Measurements from ENCODE around the gene MSTN.
A peak's percentile ranks its signal among the peaks of the same experiment; 100 is the strongest.

Gene MSTN

DNA sequence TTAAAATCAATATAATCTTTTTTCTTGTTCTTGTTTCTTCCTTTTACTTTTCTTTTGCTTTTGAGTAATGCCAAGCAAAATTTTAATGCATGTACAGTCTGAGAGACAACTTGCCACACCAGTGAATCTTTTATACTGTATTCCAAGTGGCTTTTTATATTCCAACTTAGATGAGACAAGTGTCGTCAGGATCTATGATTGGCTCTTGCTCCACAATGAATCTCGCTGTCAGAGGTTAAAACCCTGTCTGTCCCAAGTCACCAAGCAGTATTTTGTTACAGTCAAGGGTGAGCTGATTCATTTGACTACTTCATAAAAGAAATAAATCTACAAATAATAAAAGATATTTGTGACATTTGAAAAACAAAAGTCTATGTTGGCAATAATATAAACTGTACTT lies at the start of gene MSTN:
Gene MSTN, minus strand, starts transcription at position 129 of the 400 bp plus-strand sequence. CDS start 133 bp downstream, outside the sequence.
- no peak for DNase-seq (ENCODE audit: low read depth)

DNA sequence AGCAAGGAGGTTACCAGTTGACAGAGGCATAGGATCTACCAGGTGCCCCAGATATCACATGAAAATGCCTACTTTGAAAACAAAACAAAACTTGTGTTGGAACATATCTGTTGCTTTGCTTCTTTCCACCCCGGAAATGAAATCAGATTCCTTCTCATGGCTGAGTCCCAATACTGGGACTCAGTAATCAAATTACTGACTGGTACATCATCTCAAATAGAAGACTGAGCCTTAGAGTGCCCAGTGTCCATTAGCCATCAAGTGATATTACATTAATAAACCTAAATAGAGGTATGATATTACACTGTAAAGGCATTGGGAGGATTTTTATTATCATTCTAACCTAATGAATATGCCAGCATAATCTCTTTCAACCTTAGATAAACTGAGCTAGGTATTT lies 48.6 kb upstream of the MSTN start:
- no peak for DNase-seq (ENCODE audit: low read depth)

GRCh38 chr2:190110699-190111098 lies 48.2 kb upstream of the MSTN start:
- no peak for DNase-seq (ENCODE audit: low read depth)

- DNase-seq (ENCODE audit: low read depth) = no peak
Measured at GRCh38 chr2:190110131-190110530, 47.6 kb upstream of the MSTN start.

DNA sequence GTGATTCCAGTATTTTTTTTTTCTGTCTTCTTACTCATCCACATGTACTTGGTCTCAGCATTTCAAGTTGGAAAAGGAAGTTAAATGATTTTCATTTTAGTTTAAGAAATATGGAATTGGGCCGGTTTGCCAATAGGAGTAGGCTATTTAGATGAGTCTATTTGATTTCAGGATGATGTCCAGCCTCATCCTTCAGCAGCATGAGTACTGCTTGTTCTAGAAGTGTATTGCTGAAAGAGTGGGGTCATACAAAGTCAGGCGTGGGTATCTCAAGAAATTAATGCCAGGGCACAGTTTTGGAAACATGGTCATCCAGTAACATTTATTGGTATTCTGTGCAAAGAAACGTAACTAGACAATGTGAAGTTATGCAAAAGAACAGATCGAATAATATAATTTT lies 44.9 kb upstream of the MSTN start:
- DNase-seq (ENCODE audit: low read depth) = no peak

DNA sequence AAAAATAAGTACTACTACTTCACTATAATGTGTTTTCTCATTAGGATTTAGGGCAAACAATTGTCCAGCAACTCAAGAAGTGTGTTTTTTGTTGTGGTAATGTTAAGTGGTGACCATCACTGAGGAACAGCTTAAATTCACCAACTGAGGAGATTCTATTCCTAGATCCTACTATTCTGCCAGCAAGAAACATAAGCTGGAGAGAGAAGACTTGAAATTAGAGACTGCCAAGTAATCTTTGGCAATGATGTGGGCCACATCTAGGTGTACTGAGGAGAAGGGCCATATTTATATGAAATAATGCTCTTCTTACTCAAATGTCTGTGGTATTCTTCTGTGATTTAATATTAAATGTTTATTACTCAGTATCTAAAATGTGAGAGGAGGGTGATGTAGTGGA lies 44.3 kb upstream of the MSTN start:
- DNase-seq (ENCODE audit: low read depth) = no peak

DNA sequence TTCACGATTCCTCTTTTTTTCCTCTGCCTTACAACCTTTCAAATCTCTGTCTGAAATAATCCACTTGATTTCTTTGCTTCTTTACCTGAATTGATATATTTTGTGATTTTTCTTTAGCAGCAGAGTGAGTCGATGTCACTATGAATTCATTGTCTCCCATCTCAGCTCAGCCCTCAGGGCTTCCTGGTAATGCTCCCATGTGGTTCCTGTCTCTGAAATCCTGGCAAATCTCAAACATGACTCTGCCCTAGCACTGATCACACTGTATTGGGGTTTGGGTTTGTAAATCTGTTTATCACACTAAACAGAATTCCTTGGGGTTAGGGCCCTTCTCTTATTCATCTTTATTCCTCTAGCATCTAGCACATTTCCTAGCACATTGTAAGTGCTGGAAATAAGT lies 43.0 kb upstream of the MSTN start:
- DNase-seq (ENCODE audit: low read depth) = no peak

GRCh38 chr2:190103144-190103543 lies 40.6 kb upstream of the MSTN start:
- no peak for DNase-seq (ENCODE audit: low read depth)

DNA sequence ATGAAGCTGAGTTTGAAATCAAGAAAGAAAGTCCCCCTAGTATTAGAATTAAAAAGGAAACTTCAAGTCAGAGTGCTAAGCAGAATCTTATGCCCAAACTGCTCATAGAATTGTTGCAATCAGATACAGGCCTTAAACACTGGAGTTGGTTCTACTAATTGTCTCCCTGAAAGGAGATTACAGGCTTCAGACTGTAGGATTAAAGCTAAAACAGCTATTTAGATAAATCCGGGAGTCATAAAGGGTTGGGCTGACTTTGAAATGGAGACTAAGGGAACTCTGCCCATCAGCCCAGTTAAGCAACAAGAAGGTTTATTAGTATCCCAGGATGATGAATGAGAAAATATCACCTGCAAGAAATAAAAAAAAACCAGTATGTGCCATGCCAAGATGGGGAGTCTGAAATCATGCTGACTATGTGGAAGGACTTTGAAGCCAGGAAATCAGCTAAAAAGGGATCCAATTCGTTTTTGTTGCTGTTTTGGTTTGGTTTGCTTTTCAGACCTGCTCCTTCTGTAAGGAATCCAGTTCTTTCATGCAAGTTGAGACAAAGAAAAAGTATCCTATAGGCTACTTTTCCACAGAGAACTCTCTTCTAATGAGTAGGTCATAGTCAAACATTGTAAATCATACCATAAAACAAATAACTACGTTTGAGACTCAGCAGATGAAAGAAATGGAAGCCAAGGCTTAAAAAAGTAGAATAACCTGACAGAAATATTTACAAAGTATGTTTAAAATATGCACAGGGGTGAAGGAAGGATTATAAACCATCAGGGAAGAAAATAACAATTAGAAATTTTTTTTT lies 37.6 kb upstream of the MSTN start:
- DNase-seq (ENCODE audit: low read depth) = no peak

- DNase-seq (ENCODE audit: low read depth) = no peak
Measured at GRCh38 chr2:190098851-190099250, 36.3 kb upstream of the MSTN start.

- no peak for DNase-seq (ENCODE audit: low read depth)
Measured at GRCh38 chr2:190097115-190097514, 34.6 kb upstream of the MSTN start.

- DNase-seq (ENCODE audit: low read depth) = peak; percentile 48
Measured at GRCh38 chr2:190094316-190094871, 31.9 kb upstream of the MSTN start.

DNA sequence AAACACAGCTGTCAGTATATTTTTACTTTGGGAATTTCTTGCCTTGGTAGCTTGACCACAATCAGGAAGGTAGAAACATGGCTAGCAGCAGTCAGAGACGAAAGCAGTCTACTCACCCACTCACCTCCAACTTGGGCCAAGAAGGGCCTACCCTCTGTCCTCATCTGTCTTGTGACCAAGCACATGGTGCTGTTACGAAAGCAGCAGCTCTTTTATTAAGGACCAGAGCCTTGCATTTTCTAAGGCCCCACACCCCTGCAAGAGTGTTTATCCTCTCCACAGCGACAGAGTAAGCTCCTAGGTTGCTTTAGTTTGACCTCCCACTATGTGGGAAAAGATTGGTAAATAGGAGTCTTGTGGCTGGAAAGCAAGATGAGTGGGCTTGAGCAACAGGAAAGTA lies 31.3 kb upstream of the MSTN start:
- DNase-seq (ENCODE audit: low read depth) = peak; percentile 82

GRCh38 chr2:190090148-190090547 lies 27.6 kb upstream of the MSTN start:
- DNase-seq (ENCODE audit: low read depth) = no peak

DNA sequence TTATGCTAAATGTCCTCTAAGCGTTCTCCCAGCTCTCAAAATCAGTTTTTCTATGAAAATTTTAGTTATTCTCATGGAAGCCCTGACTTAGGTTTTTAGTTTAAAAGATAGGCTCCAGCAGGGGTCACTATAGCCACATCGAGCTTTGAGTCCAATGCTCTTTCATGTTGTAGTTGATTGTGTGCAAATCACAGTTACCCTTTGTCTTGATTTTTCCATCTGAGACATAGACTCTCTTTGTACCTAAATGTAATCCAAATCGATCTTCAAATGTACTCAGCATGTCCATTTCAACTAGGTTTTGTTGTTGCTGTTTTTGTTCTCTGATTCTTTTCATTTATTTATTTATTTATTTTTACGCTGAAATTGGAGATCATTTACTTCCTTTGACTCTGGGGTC lies 26.4 kb upstream of the MSTN start:
- DNase-seq (ENCODE audit: low read depth) = peak; percentile 69

- DNase-seq (ENCODE audit: low read depth) = no peak
Measured at GRCh38 chr2:190084704-190085103, 22.2 kb upstream of the MSTN start.

DNA sequence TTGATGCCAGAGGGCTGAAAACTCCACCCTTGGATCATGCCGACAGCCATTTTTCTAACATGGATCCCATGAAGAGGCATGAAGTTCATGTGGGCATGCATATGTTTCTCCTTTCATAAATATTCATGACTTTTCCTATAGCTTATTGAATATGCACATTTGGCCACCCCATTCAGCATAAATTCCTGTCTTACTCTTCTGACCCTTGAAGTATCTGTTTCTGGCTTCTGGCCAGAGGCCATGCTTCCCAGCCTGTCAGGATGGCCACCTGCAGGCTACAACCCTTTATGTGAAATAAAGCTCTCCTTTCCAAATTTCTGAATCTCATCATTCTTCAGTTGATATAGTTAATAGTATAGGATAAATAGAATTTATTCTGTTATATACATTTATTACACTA lies 19.6 kb upstream of the MSTN start:
- no peak for DNase-seq (ENCODE audit: low read depth)

DNA sequence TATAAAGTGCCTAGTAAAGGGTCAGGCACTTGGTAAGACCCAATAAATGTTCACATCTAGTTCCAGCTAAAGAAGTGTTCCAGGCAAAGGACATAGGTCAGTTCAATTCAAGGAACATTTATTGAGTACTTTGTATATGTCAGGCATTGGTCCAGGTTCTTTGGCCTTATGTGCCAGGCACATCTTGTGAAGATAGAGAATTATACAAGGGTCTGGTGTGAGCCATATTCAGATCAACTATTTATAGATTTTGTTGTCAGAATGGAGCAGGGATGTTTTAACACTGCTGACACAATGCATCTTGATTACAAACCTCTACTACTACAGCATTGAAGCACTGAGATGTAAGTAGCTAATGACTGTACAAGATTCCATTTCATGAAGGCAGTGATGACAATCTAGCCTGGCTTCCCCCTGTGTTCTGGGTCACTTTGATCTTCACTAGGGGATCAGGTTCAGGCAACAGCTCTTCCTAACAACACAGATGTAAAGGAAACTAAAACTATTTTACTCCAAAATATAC lies 18.1 kb upstream of the MSTN start:
- no peak for DNase-seq (ENCODE audit: low read depth)

DNA sequence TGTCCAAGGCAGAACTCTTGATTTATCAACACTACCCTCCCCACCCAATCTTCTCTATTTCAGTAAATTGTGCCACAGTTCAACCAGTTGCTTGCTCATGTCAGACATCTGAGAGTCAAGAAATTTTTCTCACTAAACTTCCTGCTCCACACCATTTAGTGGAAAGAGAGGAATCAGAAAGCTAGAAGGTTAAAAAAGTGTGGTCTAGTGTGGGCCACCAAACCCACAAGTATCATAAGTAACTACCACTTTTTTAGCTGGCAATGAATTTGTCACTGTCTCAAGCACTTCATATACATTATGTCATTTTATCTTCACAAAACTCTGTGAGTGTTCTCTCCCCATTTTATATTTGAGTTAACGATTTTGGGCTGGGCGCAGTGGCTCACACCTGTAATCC lies 16.6 kb upstream of the MSTN start:
- DNase-seq (ENCODE audit: low read depth) = no peak

- DNase-seq (ENCODE audit: low read depth) = no peak
Measured at GRCh38 chr2:190075623-190076022, 13.1 kb upstream of the MSTN start.

DNA sequence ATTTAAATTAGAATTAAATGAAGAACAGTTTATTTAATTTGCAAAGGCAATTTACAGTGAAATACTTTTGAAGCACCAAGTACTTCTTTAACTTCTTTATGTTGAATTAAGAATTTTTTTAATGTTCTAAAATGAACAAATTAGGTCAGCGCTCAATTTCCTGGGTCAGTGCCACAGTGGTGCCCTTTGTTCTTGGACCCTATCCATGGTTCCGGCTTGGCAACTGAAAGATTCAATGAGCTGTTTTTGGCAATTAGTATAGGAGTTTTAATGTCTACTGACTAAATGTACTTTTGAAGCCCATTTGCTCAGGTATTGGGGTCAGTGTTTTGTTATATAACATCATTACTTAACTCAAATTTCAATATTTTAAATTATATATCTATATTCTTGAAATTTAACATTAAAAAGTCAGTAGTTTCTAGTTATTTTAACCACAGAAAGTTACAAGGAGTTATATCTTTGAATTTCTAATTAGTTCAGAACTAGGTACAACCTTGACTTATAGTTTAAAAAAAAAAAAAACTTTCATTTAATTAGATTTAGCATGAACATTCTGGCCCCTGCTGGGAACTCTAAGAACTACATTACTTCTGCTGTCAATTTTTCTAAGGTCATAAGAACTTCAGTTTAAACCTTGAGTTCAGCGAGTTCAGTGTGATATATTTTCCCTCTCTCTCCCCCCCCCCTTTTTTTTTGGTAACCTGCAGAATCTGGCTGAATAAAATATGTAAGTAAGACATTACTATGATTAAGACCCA lies 7.6 kb upstream of the MSTN start:
- peak; percentile 71 for DNase-seq (ENCODE audit: low read depth)

DNA sequence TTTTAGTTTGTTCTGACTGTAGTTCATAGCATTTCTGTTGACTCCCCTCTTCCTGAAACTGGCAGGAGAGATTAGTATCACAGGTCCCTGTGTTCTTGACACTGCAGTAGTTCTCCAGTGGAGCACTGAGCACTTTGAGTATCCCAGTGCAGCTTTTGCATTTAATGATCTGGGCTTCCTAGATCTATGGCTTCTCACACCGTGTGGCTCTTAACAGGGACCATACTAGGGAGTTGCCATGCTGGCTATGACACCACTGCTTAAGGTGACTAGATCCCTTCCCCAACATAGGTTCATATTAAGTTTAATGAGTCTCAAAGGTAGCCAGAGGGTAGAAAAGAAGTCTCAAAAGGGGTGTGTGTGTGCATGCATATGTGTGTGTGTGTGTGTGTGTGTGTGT lies 6.2 kb upstream of the MSTN start:
- DNase-seq (ENCODE audit: low read depth) = no peak

- DNase-seq (ENCODE audit: low read depth) = peak; percentile 15
Measured at GRCh38 chr2:190065839-190066238, 3.3 kb upstream of the MSTN start.

Measured in amniotic epithelial cell (primary cell).